NCI-H510A (cell line): Measurements from ENCODE around the gene XRCC2.

Source experiments
- DNase-seq: peaks from one replicate; lab custom pipeline; 2025; lab: John Stamatoyannopoulos, UW

The XRCC2 gene

GRCh38 chr7:152608656-152609055, 67.3 kb downstream of the XRCC2 start:
- no peak for DNase-seq

GRCh38 chr7:152608208-152608607, 67.7 kb downstream of the XRCC2 start:
- no peak for DNase-seq

GRCh38 chr7:152607007-152607406, 68.9 kb downstream of the XRCC2 start:
- no peak for DNase-seq

- no peak for DNase-seq
Measured at GRCh38 chr7:152602962-152603361, 73.0 kb downstream of the XRCC2 start.

- no peak for DNase-seq
Measured at GRCh38 chr7:152601305-152601798, 74.6 kb downstream of the XRCC2 start.

DNA sequence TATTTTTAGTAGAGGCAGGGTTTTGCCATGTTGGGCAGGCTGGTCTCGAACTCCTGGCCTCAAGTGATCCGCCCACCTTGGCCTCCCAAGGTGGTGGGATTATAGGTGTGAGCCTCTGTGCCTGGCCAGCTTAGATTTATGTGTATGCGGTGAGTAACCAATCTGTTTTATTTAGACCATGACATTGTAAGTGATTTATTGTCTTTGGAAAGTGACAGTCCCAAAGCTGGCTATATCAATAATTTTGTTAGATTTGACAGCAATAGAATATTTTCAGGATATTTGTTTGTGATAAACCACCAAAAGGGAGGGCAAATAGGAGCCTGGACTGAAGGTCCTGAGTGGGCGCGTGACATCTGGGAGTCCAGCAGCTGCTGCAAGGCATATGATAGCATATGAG, 75.7 kb downstream of the XRCC2 start:
- no peak for DNase-seq

GRCh38 chr7:152597507-152597906, 78.4 kb downstream of the XRCC2 start:
- no peak for DNase-seq

- no peak for DNase-seq
Measured at GRCh38 chr7:152596824-152597223, 79.1 kb downstream of the XRCC2 start.
